ENCODE measurements around the gene MORN3.

DNA sequence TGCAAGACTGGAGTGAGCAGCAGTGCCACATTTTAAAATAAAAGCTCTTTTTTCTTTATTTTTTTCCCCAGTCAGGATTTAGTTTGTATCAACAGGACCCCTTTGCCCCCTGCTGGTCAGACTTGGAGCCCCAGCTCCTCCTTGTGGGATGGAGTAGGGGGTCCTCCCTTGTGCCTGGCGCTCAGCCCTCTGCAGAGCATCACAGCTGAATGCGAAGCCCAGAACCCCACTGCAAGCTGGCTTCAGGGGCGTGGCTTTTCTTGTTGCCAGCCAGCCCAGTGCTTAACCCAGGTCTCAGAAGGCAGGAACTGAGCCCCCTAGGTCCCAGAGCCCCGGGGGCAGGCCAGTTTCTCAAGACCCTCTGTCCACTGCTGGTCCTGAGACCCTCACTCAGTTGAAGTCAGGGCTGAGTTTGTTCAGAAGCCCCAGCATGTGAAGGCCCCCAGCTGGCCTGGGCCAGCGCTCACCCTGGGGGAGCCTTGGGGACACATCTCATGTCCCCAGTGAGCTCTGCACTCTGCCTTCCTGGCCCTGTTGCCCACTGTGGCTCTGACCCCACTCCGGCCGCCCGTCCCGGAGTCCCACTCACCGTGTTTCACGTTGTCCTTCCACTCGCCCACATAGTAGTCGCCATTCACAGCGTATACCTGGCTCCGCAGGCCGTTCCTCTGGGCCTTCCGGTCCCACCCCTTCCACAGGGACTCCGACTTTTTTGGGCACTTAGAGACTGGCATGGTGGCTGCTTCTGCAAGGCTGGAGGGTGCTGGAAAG, 519 bp downstream of the MORN3 start:
- TF ChIP-seq PBX3 (IDR thresholded peaks at IDR 0.05; ENCODE audit: insufficient replicate concordance, low read depth, low read length), result no peak
- TF ChIP-seq SUZ12 (IDR thresholded peaks at IDR 0.05; ENCODE audit: unreplicated experiment), result no peak
- no peak for TF ChIP-seq MEF2A (IDR thresholded peaks at IDR 0.05; ENCODE audit: insufficient read depth, low read depth, low read length)
